ENCODE measurements around the gene JAML. TPM values are rescaled to one million over a fixed set of nuclear protein-coding genes. Genes with fewer than 3 reads are reported as not detected.

JAML gene, protein sequence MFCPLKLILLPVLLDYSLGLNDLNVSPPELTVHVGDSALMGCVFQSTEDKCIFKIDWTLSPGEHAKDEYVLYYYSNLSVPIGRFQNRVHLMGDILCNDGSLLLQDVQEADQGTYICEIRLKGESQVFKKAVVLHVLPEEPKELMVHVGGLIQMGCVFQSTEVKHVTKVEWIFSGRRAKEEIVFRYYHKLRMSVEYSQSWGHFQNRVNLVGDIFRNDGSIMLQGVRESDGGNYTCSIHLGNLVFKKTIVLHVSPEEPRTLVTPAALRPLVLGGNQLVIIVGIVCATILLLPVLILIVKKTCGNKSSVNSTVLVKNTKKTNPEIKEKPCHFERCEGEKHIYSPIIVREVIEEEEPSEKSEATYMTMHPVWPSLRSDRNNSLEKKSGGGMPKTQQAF
- total RNA-seq (58.8 TPM), polyA plus RNA-seq (39.7 TPM)
- long read RNA-seq, donor 1, partial matches to known transcripts: 0 of 2 reads
- long read RNA-seq, donor 1, other reads (novel, unspliced or antisense): 0 of 2 reads
- long read RNA-seq, donor 2: 0 reads
- long read RNA-seq, donor 3, transcript JAML-202 (10 exons, 1,944 nt): major isoform, 6 of 31 reads
- long read RNA-seq, donor 3, partial matches to known transcripts: 21 of 31 reads
- long read RNA-seq, donor 3, other reads (novel, unspliced or antisense): 0 of 31 reads
- long read RNA-seq, donor 4, transcript JAML-202 (10 exons, 1,944 nt): major isoform, 6 of 18 reads
- long read RNA-seq, donor 4, partial matches to known transcripts: 5 of 18 reads
- long read RNA-seq, donor 4, other reads (novel, unspliced or antisense): 0 of 18 reads
- long read RNA-seq, donor 5, full-length matches to known transcripts: 16 of 32 reads
- long read RNA-seq, donor 5, partial matches to known transcripts: 16 of 32 reads
- long read RNA-seq, donor 5, other reads (novel, unspliced or antisense): 0 of 32 reads
- long read RNA-seq, donor 6, partial matches to known transcripts: 7 of 16 reads
- long read RNA-seq, donor 6, other reads (novel, unspliced or antisense): 0 of 16 reads
- long read RNA-seq, donor 7, partial matches to known transcripts: 630 of 820 reads
- long read RNA-seq, donor 7, other reads (novel, unspliced or antisense): 182 of 820 reads
- long read RNA-seq, donor 8, partial matches to known transcripts: 0 of 8 reads
- long read RNA-seq, donor 8, other reads (novel, unspliced or antisense): 0 of 8 reads
- long read RNA-seq, donor 9, transcript JAML-202 (10 exons, 1,944 nt): major isoform, 7 of 12 reads
- long read RNA-seq, donor 9, partial matches to known transcripts: 0 of 12 reads
- long read RNA-seq, donor 9, other reads (novel, unspliced or antisense): 0 of 12 reads
- long read RNA-seq, donor 10, transcript JAML-202 (10 exons, 1,944 nt): major isoform, 5 of 11 reads
- long read RNA-seq, donor 10, transcript JAML-206 (9 exons, 1,383 nt): major isoform, 5 of 11 reads
- long read RNA-seq, donor 10, partial matches to known transcripts: 0 of 11 reads
- long read RNA-seq, donor 10, other reads (novel, unspliced or antisense): 0 of 11 reads

DNA sequence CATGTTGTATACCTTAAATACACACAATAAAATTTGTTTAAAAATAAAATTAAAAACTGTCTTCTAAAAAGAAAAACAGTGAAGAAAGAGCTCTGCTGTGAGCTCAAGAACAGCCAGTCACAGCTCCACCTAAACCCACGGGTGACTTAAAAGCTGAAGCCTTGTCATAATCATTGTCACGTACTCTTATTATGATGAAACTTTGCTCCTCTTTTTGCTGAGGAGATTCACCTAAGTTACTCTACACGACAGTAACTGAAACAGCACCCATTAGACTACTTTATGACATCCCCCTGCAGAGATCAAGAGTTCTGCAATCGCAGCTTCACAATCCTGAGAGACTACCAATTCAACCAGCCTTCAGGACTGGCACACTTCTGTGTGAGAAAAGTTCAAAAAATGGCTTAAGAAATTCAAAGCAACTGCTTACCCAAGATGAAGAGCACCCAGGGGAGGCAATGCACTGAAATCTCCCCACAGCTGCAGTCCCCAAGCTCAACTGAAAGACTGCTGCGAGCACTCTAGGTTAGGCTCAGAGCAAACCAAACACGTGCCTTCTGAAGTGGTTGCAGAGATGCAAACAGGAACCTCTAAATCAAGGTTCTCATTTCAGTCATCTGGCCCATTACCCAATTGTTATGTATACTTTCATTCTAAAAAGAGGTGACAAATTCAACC lies at the start of gene JAML:
Gene JAML (minus strand): TSS at position 501 of the 678 bp plus-strand sequence. CDS start 10,145 bp downstream, outside the sequence.
- 5% methylated on average over 6 of the region's 6 CpGs for WGBS
- DNase-seq (ENCODE audit: low read depth in 6 of 9, low spot score in 9 of 9): peak; percentile 71 to 97 (median 87)
- H3K27ac ChIP-seq (ENCODE audit: low read depth in 1 of 2, low read length in 1 of 2): peak within 1 kb of the TSS; percentile 91 to 96
- no peaks in the 10 kb centered on the region for H3K36me3 ChIP-seq (ENCODE audit: control insufficient read depth in 2 of 2, insufficient read depth in 2 of 2, low read length in 1 of 2)
- H3K4me1 ChIP-seq (ENCODE audit: control insufficient read depth in 2 of 2, insufficient read depth in 2 of 2, low read length in 2 of 2): peaks cover 33 to 58% of the 10 kb centered on the region in 2 donors
- H3K27me3 ChIP-seq (ENCODE audit: control insufficient read depth in 2 of 2, insufficient read depth in 1 of 2, low read length in 1 of 2): no peaks in the 10 kb centered on the region
- H3K9me3 ChIP-seq (ENCODE audit: control insufficient read depth in 2 of 2, insufficient read depth in 1 of 2, low read length in 1 of 2): peaks cover 0 to 4% of the 10 kb centered on the region in 2 donors
- H3K4me3 ChIP-seq (ENCODE audit: low read length in 2 of 2): peak within 1 kb of the TSS; percentile 40 to 44

DNA sequence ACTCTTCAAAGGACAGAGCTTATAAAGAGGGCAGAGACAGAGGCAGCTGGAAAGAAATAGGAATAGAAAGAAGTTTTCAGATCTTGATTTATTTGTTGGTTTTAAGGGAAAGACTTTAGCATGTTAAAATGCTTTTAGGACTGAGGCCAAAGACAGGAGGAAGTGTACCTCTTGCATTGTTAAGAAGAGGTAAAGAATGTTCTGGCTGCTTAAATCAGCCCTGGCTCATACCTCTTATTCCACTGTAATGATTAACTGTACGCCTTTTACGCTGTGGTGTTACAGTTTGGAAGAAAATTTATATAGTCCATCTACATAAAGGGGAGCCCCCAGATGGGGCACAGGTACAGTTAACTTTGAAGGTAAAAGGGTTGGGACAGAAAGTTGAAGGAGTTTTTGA lies 49.4 kb upstream of the JAML start:
- no peaks in the 10 kb centered on the region for H3K27me3 ChIP-seq (ENCODE audit: control insufficient read depth in 2 of 2, insufficient read depth in 1 of 2, low read length in 1 of 2)
- no peak overlapping the region for H3K27ac ChIP-seq (ENCODE audit: low read depth in 1 of 2, low read length in 1 of 2)
- no peak overlapping the region for H3K4me3 ChIP-seq (ENCODE audit: low read length in 2 of 2)
- no peak for DNase-seq (ENCODE audit: low read depth in 6 of 9, low spot score in 9 of 9)
- no peaks in the 10 kb centered on the region for H3K9me3 ChIP-seq (ENCODE audit: control insufficient read depth in 2 of 2, insufficient read depth in 1 of 2, low read length in 1 of 2)
- H3K4me1 ChIP-seq (ENCODE audit: control insufficient read depth in 2 of 2, insufficient read depth in 2 of 2, low read length in 2 of 2): peaks cover 0 to 9% of the 10 kb centered on the region in 2 donors
- WGBS: 92% methylated on average over 2 of the region's 2 CpGs
- H3K36me3 ChIP-seq (ENCODE audit: control insufficient read depth in 2 of 2, insufficient read depth in 2 of 2, low read length in 1 of 2): no peaks in the 10 kb centered on the region

DNA sequence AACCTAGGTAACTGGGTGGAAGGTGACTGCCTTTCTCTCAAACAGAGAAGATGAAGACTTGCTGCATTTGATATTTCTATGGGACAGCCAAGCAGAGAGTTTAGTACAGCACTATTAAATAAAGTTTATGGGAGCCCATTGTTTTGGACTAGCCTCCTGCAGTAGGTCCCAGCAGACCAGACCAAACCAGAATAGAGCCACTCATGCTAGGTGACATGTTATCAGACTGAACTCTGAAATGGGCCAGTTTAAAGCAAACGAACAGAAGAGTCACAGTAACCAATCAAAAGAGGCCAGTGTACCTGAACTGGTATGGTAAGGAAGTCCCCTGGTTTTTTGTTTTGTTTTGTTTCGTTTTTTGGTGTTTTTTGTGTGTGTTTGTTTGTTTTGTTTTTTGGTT lies 47.2 kb upstream of the JAML start:
- 93% methylated on average over 2 of the region's 2 CpGs for WGBS
- peaks cover 0 to 3% of the 10 kb centered on the region in 2 donors for H3K4me1 ChIP-seq (ENCODE audit: control insufficient read depth in 2 of 2, insufficient read depth in 2 of 2, low read length in 2 of 2)
- no peaks in the 10 kb centered on the region for H3K36me3 ChIP-seq (ENCODE audit: control insufficient read depth in 2 of 2, insufficient read depth in 2 of 2, low read length in 1 of 2)
- no peaks in the 10 kb centered on the region for H3K9me3 ChIP-seq (ENCODE audit: control insufficient read depth in 2 of 2, insufficient read depth in 1 of 2, low read length in 1 of 2)
- no peak overlapping the region for H3K27ac ChIP-seq (ENCODE audit: low read depth in 1 of 2, low read length in 1 of 2)
- no peak overlapping the region for H3K4me3 ChIP-seq (ENCODE audit: low read length in 2 of 2)
- H3K27me3 ChIP-seq (ENCODE audit: control insufficient read depth in 2 of 2, insufficient read depth in 1 of 2, low read length in 1 of 2): no peaks in the 10 kb centered on the region
- no peak for DNase-seq (ENCODE audit: low read depth in 6 of 9, low spot score in 9 of 9)

DNA sequence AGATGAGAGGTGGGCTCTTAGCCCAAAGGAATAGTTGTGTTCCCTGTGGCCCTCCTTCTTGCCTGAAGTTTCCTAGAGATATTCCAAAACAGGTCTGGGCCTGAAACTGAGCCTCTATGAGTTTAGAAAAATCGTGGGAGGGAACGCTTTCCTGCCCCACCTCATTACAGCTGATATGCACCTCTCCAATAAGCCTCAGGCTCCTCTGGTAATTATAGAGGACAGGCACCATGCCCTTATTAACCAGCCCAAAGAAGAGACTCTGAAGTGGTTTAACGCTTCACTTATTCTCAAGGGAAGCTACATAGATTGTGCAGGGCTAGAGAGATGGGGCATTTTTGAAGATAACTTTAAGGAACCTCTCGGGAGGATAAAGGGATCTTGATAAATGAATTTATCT lies 42.7 kb upstream of the JAML start:
- WGBS: 96% methylated on average over 4 of the region's 4 CpGs
- H3K4me1 ChIP-seq (ENCODE audit: control insufficient read depth in 2 of 2, insufficient read depth in 2 of 2, low read length in 2 of 2): peaks cover 3 to 33% of the 10 kb centered on the region in 2 donors

DNA sequence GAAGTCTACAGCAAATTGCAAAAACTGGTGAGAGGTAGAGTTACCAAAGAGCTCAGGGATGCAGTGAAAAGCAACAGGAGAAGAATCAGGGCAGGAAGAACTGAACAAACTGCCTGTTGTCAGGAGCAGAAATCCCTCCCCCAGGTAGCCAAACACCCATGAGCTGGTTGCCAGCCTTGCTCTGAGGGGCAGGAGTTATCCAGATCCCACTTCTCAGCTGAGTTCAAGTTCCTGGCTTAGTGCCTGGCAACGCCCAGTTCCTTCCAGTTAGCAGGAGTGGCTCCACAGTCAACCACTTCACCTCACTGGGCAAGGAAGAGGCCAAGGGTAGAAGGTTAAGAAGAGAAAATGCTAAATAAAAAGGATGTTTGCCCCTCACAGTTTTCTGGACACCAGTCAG lies 41.1 kb upstream of the JAML start:
- Histone ChIP-seq H3K4me3 (ENCODE audit: low read length in 2 of 2) (no peak overlapping the region), H3K27me3 (ENCODE audit: control insufficient read depth in 2 of 2, insufficient read depth in 1 of 2, low read length in 1 of 2) (peaks cover 0 to 2% of the 10 kb centered on the region in 2 donors), H3K9me3 (ENCODE audit: control insufficient read depth in 2 of 2, insufficient read depth in 1 of 2, low read length in 1 of 2) (no peaks in the 10 kb centered on the region), H3K27ac (ENCODE audit: low read depth in 1 of 2, low read length in 1 of 2) (peak overlapping the region in 1 of 2 donors; percentile 75), H3K4me1 (ENCODE audit: control insufficient read depth in 2 of 2, insufficient read depth in 2 of 2, low read length in 2 of 2) (peaks cover 3 to 38% of the 10 kb centered on the region in 2 donors), H3K36me3 (ENCODE audit: control insufficient read depth in 2 of 2, insufficient read depth in 2 of 2, low read length in 1 of 2) (no peaks in the 10 kb centered on the region)
- WGBS: 91% methylated on average over 1 of the region's 1 CpG
- DNase-seq (ENCODE audit: low read depth in 6 of 9, low spot score in 9 of 9): no peak

More for the DNA sequence above, 42.7 kb upstream of the JAML start:
- DNase-seq (ENCODE audit: low read depth in 6 of 9, low spot score in 9 of 9): no peak
- no peaks in the 10 kb centered on the region for H3K36me3 ChIP-seq (ENCODE audit: control insufficient read depth in 2 of 2, insufficient read depth in 2 of 2, low read length in 1 of 2)
- peaks cover 0 to 2% of the 10 kb centered on the region in 2 donors for H3K27me3 ChIP-seq (ENCODE audit: control insufficient read depth in 2 of 2, insufficient read depth in 1 of 2, low read length in 1 of 2)
- H3K27ac ChIP-seq (ENCODE audit: low read depth in 1 of 2, low read length in 1 of 2): peak overlapping the region in 1 of 2 donors; percentile 5
- H3K9me3 ChIP-seq (ENCODE audit: control insufficient read depth in 2 of 2, insufficient read depth in 1 of 2, low read length in 1 of 2): no peaks in the 10 kb centered on the region
- no peak overlapping the region for H3K4me3 ChIP-seq (ENCODE audit: low read length in 2 of 2)

DNA sequence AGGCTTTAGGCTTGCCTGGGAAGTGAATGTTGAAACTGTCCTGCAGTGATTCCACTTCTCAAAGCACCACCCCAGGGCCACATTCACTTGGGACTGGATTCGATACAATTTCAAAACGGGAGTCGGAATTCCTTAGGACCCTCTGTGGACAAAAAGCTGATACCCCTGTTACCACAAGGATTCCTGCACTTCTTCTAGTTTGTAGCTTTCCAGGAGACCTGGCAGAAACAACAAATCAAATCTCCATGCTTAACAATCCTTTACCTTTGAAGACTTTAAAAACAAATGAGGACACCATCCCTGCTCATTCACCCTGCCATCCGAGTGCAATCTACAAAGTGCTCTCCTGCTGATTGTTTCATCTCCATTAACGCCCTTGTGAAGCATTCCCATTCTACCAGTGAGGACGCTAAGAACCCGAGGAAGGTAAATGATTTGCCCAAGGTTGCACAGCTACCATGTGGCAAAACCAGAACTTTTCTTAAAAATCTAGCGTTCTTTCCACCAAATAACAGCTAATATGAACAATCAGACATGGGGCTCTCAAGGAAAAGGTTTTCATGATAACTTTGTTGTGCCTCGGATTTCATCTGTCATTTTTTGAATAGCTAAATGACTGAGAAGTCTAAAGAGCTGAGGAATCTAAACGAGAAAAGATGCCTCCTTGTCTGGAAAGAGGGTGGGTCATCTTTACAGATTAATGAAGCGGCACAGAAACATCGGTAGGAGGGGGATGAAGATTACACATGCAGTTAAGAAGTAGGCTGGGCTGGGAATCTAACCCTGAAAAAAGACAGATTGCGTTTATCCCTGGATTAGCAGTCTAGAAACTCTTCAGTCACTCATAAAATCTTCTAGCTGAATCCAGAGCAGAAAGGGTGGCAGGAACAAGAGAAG lies 40.0 kb upstream of the JAML start:
- H3K4me1 ChIP-seq (ENCODE audit: control insufficient read depth in 2 of 2, insufficient read depth in 2 of 2, low read length in 2 of 2): peaks cover 3 to 38% of the 10 kb centered on the region in 2 donors
- 92% methylated on average over 13 of the region's 13 CpGs for WGBS
- no peak for DNase-seq (ENCODE audit: low read depth in 6 of 9, low spot score in 9 of 9)
- H3K36me3 ChIP-seq (ENCODE audit: control insufficient read depth in 2 of 2, insufficient read depth in 2 of 2, low read length in 1 of 2): no peaks in the 10 kb centered on the region
- peaks cover 0 to 2% of the 10 kb centered on the region in 2 donors for H3K27me3 ChIP-seq (ENCODE audit: control insufficient read depth in 2 of 2, insufficient read depth in 1 of 2, low read length in 1 of 2)
- H3K27ac ChIP-seq (ENCODE audit: low read depth in 1 of 2, low read length in 1 of 2): peak overlapping the region in 1 of 2 donors; percentile 75
- no peaks in the 10 kb centered on the region for H3K9me3 ChIP-seq (ENCODE audit: control insufficient read depth in 2 of 2, insufficient read depth in 1 of 2, low read length in 1 of 2)
- H3K4me3 ChIP-seq (ENCODE audit: low read length in 2 of 2): peak overlapping the region in 1 of 2 donors; percentile 49

DNA sequence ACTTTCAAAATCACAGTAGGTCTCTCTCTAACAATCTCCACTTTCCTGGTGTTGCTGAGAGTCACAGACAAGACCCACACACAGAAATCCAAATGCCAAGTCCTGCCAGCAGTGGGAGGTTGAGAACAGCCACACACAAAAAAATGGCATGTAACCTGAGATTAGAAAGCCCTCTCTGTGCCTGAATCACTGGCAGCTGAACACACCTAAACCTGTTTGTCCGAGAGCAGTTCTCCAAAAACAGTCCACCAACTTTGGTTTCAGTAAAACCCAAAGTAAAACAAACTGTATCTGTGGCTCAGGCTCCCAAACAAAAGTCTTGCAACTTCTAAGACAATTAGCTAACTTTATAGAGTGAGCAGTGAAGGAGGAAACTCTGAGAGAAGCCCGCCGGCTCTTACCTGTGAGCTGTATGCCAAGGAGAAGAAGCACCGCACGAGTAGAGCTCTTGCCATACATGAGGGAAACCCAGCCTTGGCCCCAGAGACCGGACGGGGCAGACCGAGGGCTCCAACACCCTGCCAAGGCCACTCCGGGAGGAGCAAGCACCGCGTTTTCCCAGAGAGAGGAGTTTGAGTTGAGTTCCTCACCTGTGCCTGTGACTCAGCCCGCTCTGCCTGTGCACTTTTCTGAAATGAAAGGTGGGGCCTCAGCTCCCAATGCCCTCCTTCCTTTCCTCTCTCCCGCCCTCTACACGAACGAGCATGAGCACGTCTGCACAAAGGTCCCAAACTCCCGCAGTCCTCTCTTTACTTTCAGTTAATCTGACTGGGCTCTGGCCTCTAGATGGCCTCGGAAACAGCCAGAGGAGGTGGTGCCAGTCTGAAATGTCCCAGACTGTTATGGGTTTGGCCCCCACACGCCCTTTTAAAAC lies 39.1 kb upstream of the JAML start, which contains the start of gene MPZL2:
Gene MPZL2 (minus strand): TSS at position 603 of the 874 bp plus-strand sequence. CDS start 144 bp downstream, at position 459.
- no peaks in the 10 kb centered on the region for H3K9me3 ChIP-seq (ENCODE audit: control insufficient read depth in 2 of 2, insufficient read depth in 1 of 2, low read length in 1 of 2)
- WGBS: 9% methylated on average over 19 of the region's 19 CpGs
- H3K27me3 ChIP-seq (ENCODE audit: control insufficient read depth in 2 of 2, insufficient read depth in 1 of 2, low read length in 1 of 2): peaks cover 0 to 2% of the 10 kb centered on the region in 2 donors
- H3K4me3 ChIP-seq (ENCODE audit: low read length in 2 of 2): peak within 1 kb of the TSS; percentile 21 to 49
- peaks cover 3 to 38% of the 10 kb centered on the region in 2 donors for H3K4me1 ChIP-seq (ENCODE audit: control insufficient read depth in 2 of 2, insufficient read depth in 2 of 2, low read length in 2 of 2)
- DNase-seq (ENCODE audit: low read depth in 6 of 9, low spot score in 9 of 9): peak in 2 of 9 donors; percentile 49 to 57
- peak within 1 kb of the TSS; percentile 74 to 75 for H3K27ac ChIP-seq (ENCODE audit: low read depth in 1 of 2, low read length in 1 of 2)
- H3K36me3 ChIP-seq (ENCODE audit: control insufficient read depth in 2 of 2, insufficient read depth in 2 of 2, low read length in 1 of 2): no peaks in the 10 kb centered on the region

Data from thymus (tissue), 14 donors.